ENCODE measurements around the gene MASTL.

- no peak for TF ChIP-seq CTCF (IDR thresholded peaks at IDR 0.05; ENCODE audit: low read depth, low read length)
- TF ChIP-seq EZH2phosphoT487 (IDR thresholded peaks at IDR 0.05; ENCODE audit: low read depth): no peak
These were observed 2.5 kb upstream of the MASTL start for GRCh38 chr10:27152687-27153086.
